ENCODE measurements around the gene ABHD17A. TPM values are rescaled to one million over a fixed set of nuclear protein-coding genes. Genes with fewer than 3 reads are reported as not detected.
A peak's percentile ranks its signal among the peaks of the same experiment; 100 is the strongest.

The ABHD17A gene
- total RNA-seq, 1 donor from 2014 or later = 62.0 TPM

DNA sequence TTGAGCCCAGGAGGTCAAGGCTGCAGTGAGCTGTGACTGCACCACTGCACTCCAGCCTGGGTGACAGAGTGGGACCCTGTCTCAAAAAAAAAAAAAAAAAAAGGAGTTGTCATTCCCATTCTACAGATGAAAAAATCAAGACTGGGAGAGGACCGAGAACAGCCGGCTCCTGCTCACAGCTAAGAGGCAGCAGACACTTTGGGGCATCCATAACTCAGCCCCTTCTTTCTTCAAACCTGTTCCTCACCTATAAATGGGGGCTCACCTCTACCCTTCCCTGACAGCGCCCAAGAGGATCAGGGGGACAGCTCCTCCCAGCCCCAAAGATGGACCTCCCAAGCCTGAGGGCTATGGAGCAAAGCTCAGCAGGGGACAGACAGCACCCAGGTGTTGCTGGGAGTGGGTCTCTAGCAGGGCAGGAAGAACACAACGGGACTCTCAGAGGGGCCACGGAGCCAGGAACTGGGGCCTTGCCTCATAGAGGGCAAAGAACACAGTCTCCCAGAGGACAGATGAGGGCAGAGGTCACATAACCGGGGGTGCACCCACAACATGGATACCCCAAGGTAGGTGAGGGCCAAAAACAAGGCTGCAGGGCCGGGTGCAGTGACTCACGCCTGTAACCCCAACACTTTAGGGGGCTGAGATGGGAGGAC lies 18.5 kb downstream of the ABHD17A start:
- Mint-ChIP-seq H3K4me1 (peaks cover 6% of the 10 kb centered on the region), H3K4me3 (no peak overlapping the region), H3K27me3 (ENCODE audit: low read depth) (peaks cover 4% of the 10 kb centered on the region), H3K9me3 (no peaks in the 10 kb centered on the region), H3K27ac (no peak overlapping the region), H3K36me3 (no peaks in the 10 kb centered on the region)
- no peak for DNase-seq (ENCODE audit: low spot score in 2 of 2, unreplicated experiment in 2 of 2)
- TF ChIP-seq, protein P1, sequence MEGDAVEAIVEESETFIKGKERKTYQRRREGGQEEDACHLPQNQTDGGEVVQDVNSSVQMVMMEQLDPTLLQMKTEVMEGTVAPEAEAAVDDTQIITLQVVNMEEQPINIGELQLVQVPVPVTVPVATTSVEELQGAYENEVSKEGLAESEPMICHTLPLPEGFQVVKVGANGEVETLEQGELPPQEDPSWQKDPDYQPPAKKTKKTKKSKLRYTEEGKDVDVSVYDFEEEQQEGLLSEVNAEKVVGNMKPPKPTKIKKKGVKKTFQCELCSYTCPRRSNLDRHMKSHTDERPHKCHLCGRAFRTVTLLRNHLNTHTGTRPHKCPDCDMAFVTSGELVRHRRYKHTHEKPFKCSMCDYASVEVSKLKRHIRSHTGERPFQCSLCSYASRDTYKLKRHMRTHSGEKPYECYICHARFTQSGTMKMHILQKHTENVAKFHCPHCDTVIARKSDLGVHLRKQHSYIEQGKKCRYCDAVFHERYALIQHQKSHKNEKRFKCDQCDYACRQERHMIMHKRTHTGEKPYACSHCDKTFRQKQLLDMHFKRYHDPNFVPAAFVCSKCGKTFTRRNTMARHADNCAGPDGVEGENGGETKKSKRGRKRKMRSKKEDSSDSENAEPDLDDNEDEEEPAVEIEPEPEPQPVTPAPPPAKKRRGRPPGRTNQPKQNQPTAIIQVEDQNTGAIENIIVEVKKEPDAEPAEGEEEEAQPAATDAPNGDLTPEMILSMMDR (IDR thresholded peaks at IDR 0.05; ENCODE audit: unreplicated experiment) = no peak

DNA sequence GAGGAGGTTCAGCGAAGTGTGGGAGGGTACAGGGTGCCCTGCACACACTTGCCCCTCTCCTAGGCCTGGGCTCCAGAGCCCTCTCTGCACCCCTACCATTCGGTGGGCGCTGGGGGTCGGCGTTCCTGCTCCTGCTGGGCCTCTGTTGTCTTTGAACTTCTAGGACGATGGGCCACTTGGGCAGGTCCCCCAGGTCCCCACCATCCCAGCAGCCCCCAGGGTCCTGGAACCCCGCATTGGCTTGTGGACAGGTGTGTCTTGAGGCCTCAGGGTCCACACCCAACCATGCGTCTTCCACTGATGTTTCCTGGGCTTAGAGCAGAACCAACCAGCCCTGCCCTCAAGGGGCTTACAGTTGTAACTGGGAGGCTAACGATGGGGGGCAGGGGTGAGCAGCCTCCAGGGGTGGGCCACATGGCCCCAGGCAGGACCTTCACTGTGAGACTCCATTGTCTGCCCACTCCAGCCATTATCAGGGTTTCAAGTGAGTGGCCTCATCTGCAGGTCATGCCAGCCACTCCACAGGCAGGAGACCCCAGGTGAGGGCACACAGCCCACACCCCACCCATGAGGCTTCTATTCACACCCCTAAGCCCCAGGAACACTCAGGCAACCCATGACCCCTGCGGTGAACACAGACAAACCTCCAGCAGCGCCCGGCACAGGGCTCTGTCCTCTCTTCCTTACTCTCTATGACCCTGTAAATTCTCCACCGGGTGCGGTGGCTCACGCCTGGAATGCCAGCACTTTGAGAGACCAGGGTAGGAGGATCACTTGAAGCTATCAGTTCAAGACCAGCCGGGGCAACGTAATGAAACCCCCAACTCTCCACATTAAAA lies 19.9 kb downstream of the ABHD17A start:
- Mint-ChIP-seq H3K36me3 (no peaks in the 10 kb centered on the region), H3K9me3 (no peaks in the 10 kb centered on the region), H3K27me3 (ENCODE audit: low read depth) (peaks cover 13% of the 10 kb centered on the region), H3K27ac (peak overlapping the region; percentile 67), H3K4me3 (peak overlapping the region; percentile 62), H3K4me1 (peaks cover 18% of the 10 kb centered on the region)
- TF ChIP-seq, protein P1 (IDR thresholded peaks at IDR 0.05; ENCODE audit: unreplicated experiment) = no peak
- no peak for DNase-seq (ENCODE audit: low spot score in 2 of 2, unreplicated experiment in 2 of 2)

DNA sequence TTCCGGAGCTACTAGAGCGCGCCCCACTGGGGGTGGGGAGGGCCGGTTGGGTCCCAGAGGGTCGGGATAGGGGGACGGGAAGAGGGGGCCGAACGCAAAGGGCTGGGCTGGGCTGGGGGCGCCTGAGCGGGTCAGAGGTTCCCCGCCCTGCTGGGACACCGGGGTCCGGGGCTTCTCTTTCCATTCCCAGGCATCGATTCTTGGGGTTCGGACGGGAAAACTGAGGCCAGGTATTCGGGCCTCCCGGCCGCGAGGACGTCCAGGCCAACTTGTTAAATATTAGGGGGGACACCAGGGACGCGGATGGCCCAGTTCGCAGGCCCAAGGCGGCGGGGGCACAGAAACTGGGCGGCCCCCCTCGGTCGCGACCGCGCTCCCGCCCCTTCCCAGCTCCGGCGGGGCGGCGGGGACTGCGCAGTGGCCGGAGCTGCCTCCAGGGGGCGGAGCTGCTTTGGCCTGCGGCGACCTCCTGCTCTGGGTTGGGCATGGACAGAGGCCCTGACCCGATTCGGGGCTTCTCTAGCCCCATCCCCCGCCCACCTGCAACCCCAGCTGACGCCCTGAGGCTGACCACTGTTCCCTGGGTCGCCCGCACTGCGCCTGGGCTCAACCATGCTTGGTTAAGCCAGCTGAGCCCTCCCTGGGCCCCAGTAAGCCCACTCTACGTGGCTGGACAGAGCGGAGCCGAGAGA lies 20.7 kb downstream of the ABHD17A start:
- Mint-ChIP-seq H3K9me3 (no peaks in the 10 kb centered on the region), H3K27me3 (ENCODE audit: low read depth) (peaks cover 13% of the 10 kb centered on the region), H3K27ac (no peak overlapping the region), H3K36me3 (no peaks in the 10 kb centered on the region), H3K4me1 (peaks cover 18% of the 10 kb centered on the region), H3K4me3 (peak overlapping the region; percentile 70)
- TF ChIP-seq, protein P1 (IDR thresholded peaks at IDR 0.05; ENCODE audit: unreplicated experiment) = peak; percentile 77
- peak in 1 of 2 experiments; percentile 72 for DNase-seq (ENCODE audit: low spot score in 2 of 2, unreplicated experiment in 2 of 2)

DNA sequence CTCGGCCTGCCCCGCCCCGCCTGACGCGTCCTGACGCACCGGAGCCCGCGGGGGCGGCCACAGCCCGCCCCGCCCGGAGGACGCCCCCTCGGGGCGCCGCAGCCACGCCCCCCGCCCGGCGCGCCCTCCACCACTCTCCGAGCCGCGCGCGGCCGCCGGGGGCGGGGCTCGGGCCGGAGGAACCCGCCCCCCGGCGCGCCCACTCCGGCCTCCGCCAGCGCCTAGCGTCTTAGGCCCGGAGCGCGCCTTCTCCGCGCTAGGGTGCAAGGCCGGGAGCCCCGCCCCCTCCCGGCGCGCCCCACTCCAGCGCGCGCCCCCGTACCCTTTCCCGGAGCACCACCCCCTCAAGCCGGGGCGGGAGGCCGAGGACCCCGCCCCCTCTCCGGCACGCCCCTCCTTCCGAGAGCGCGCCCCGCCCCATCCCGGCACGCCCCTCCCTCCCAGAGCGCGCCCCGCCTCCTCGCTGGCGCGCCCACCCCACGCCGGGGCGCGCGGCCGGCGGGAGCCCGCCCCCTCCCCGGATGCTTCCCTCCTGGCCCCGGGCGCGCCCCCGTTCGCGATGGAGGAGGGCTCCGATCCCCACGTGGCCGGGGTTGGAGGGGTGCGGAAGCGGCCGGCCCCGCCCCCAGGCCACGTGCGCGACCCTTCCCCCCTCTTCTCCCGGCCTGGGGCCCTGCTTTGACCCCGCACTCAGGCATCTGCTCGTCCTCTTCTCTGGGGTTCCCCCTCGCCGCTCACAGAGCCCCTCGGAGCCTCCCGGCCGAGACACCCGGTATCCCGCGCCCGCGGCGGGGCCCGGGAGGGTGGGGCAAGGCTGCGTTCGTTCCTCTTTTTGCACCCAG lies 21.4 kb downstream of the ABHD17A start:
- no peak overlapping the region for H3K27ac Mint-ChIP-seq
- TF ChIP-seq, protein P1 (IDR thresholded peaks at IDR 0.05; ENCODE audit: unreplicated experiment) = no peak
- H3K4me3 Mint-ChIP-seq = peak overlapping the region; percentile 70
- no peaks in the 10 kb centered on the region for H3K36me3 Mint-ChIP-seq
- H3K27me3 Mint-ChIP-seq (ENCODE audit: low read depth) = peaks cover 13% of the 10 kb centered on the region
- H3K4me1 Mint-ChIP-seq = peaks cover 23% of the 10 kb centered on the region
- DNase-seq (ENCODE audit: low spot score in 2 of 2, unreplicated experiment in 2 of 2) = peak; percentile 93 to 94
- no peaks in the 10 kb centered on the region for H3K9me3 Mint-ChIP-seq

DNA sequence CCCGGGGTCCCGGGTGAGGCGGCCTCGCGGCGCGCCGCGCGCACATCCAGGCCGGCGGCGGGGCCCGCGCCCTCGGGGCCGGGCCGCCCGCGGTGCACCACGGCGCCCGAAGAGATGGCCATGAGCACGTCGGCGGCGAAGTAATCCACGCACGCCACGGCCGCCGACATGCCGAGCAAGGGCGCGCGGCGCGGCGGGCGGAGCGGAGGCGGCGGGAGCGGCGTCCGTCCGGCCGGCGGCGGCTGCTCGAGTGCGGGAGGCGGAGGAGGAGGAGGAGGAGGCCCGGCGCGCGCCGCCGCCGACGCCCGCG lies 22.0 kb downstream of the ABHD17A start, which contains the start of gene KLF16:
KLF16 (minus strand) TSS at position 252 of the 310 bp plus-strand sequence; CDS start at position 170, 82 bp downstream.
- Mint-ChIP-seq H3K9me3 (no peaks in the 10 kb centered on the region), H3K36me3 (no peaks in the 10 kb centered on the region), H3K4me3 (peak within 1 kb of the TSS; percentile 91), H3K27me3 (ENCODE audit: low read depth) (peaks cover 13% of the 10 kb centered on the region), H3K27ac (peak within 1 kb of the TSS; percentile 87), H3K4me1 (peaks cover 26% of the 10 kb centered on the region)
- DNase-seq (ENCODE audit: low spot score in 2 of 2, unreplicated experiment in 2 of 2) = no peak
- TF ChIP-seq, protein P1 (IDR thresholded peaks at IDR 0.05; ENCODE audit: unreplicated experiment) = no peak

Measured in mesothelial cell of epicardium (in vitro differentiated cells).